K562 (cell line): ENCODE results near the gene MGAT4B. TPM values are rescaled to one million over a fixed set of nuclear protein-coding genes. Genes with fewer than 3 reads are reported as not detected.

Experiments
- L3MBTL2 ChIP-seq: fragments of 450-650 bp; IDR thresholded peaks from 2 replicates; pipeline ENCODE4 v1.6.1; 2016; ENCODE audit warnings: mild to moderate bottlenecking, moderate library complexity
- NR1H2 ChIP-seq: sonication (generic); formaldehyde crosslinking; IDR thresholded peaks from 2 replicates; pipeline ENCODE4 v1.4.0; 2020; ENCODE audit warnings: mild to moderate bottlenecking, missing genetic modification reagents
- PBX2 ChIP-seq, 2 experiments: IDR thresholded peaks in 1 of 2; conservative IDR thresholded peaks in 1 of 2; 2 replicates each; pipeline ENCODE4 v1.6.1; 2016; ENCODE audit warnings: low read depth in 2 of 2, mild to moderate bottlenecking in 1 of 2, missing compliant biosample characterization in 1 of 2, missing genetic modification characterization in 1 of 2, moderate library complexity in 1 of 2
- TGIF2 ChIP-seq: sonication (generic); formaldehyde crosslinking; IDR thresholded peaks from 2 replicates; pipeline ENCODE4 v1.8.1; 2022; ENCODE audit warnings: mild to moderate bottlenecking, missing genetic modification reagents, moderate library complexity
- ZNF217 ChIP-seq: sonication (generic); formaldehyde crosslinking; IDR thresholded peaks from 2 replicates; pipeline ENCODE4 v1.8.0; 2022; ENCODE audit warnings: mild to moderate bottlenecking, missing genetic modification reagents
- ZNF586 ChIP-seq: fragments of 450-650 bp; formaldehyde crosslinking; conservative IDR thresholded peaks from 2 replicates; pipeline ENCODE4 v1.4.0; 2020; ENCODE audit warnings: mild to moderate bottlenecking, moderate library complexity
- polyA plus RNA-seq, 8 experiments: library from polyadenylated mRNA; depleted of rRNA in 4 of 8; stranded (reverse) in 5 of 8; unstranded in 3 of 8; fragments of >200 nt; fragmentation: Nextera tagmentation in 2 of 8; fragmentation: Illumina TruSeq in 1 of 8; extraction: Ambion mirVana in 2 of 8; extraction: Trizol in 1 of 8; gene quantifications; 2 replicates each; pipeline versions ENCODE4 v1.2.1 to v1.2.3, GENCODE V29; 2011 to 2014; ENCODE audit warnings: inconsistent platforms in 1 of 8, missing spikeins in 1 of 8
- total RNA-seq, 7 experiments: library from RNA; depleted of rRNA in 6 of 7; stranded (reverse); fragments of >200 nt in 6 of 7; fragmentation: Illumina TruSeq in 2 of 7; extraction: Trizol in 2 of 7; gene quantifications; 2 replicates each; pipeline versions ENCODE4 v1.2.1 to v1.2.3, GENCODE V29; 2011 to 2021; ENCODE audit warnings: low replicate concordance in 1 of 7

Gene MGAT4B
- total and polyA plus RNA-seq, 9 of the 15 experiments (the other 6 are each of a cell fraction or from before 2014, with no cell fraction given) = 0.34 to 133 (median 75.4) TPM

- TF ChIP-seq PBX2 (CRISPR knock-in tag; IDR thresholded peaks at IDR 0.05; ENCODE audit: low read depth) = no peak
- 0 out of 2 replicates have a peak, but pooled peaks have one; percentile 5 for TF ChIP-seq PBX2 (tag; conservative IDR thresholded peaks at IDR 0.05; ENCODE audit: low read depth)
- no peak for TF ChIP-seq TGIF2 (CRISPR knock-in tag)
- no peak for TF ChIP-seq L3MBTL2
- TF ChIP-seq ZNF217 = no peak
- TF ChIP-seq NR1H2 = no peak
- 0 out of 2 replicates have a peak, but pooled peaks have one; percentile 29 for TF ChIP-seq ZNF586 (CRISPR knock-in tag)
Measured at GRCh38 chr5:179837076-179838011, 30.7 kb upstream of the MGAT4B start (continued).
